PC-3 (cell line): ENCODE data around the gene UROC1. TPM values are rescaled to one million over a fixed set of nuclear protein-coding genes. Genes with fewer than 3 reads are reported as not detected.

Experiments
- ATAC-seq: fragments of 200-7000 bp; cut with Tn5 transposase; 2 replicates; pipeline ENCODE4 v1.9.1; 2020; ENCODE audit warnings: mild to moderate bottlenecking, moderate library complexity
- BruUV-seq: library from RNA; stranded (reverse); fragments of 400-500 nt; replicated peaks from 2 replicates; lab custom pipeline; 2021; lab: Mats Ljungman, UMichigan
- CTCF ChIA-PET: fragments of 300-600 bp; sonication (Branson Sonifier 250); formaldehyde crosslinking; loops from one replicate; lab custom pipeline; 2022; ENCODE audit warnings: antibody characterized with exemption; lab: Charles Lee
- POLR2A ChIA-PET: fragments of 300-600 bp; sonication (Branson Sonifier 250); formaldehyde crosslinking; loops from one replicate; lab custom pipeline; 2022; ENCODE audit warnings: antibody characterized with exemption; ENCODE audit not compliant: unreplicated experiment; lab: Charles Lee
- DNase-seq: peaks from one replicate; pipeline ENCODE4 v3.0.0-alpha.2; 2015
- H2AFZ ChIP-seq: fragments of 300-600 bp; sonication (generic); 2 replicates; pipeline ENCODE4 v1.6.0; 2016; ENCODE audit warnings: antibody characterized with exemption, low read length
- H3F3A ChIP-seq: fragments of 300-600 bp; sonication (generic); one replicate; pipeline ENCODE4 v1.6.0; 2017; ENCODE audit warnings: antibody characterized with exemption, low read length, control low read depth, mild to moderate bottlenecking; ENCODE audit not compliant: unreplicated experiment
- H3K27ac ChIP-seq: fragments of 300-600 bp; sonication (generic); 2 replicates; pipeline ENCODE4 v1.5.1; 2016; ENCODE audit warnings: mild to moderate bottlenecking, low read length
- H3K27me3 ChIP-seq: fragments of 300-600 bp; sonication (generic); 2 replicates; pipeline ENCODE4 v1.6.1; 2016; ENCODE audit warnings: low read length, mixed read lengths
- H3K36me3 ChIP-seq: fragments of 300-600 bp; sonication (generic); 2 replicates; pipeline ENCODE4 v1.6.1; 2016; ENCODE audit warnings: low read depth, mixed run types, low read length, mixed read lengths
- H3K4me1 ChIP-seq: fragments of 300-600 bp; sonication (generic); 2 replicates; pipeline ENCODE4 v1.5.1; 2016; ENCODE audit warnings: low read length; ENCODE audit not compliant: insufficient read depth
- H3K4me2 ChIP-seq: fragments of 300-600 bp; sonication (generic); 2 replicates; pipeline ENCODE4 v1.6.0; 2016; ENCODE audit warnings: low read length
- H3K4me3 ChIP-seq: fragments of 300-600 bp; sonication (generic); 2 replicates; pipeline ENCODE4 v1.5.1; 2016; ENCODE audit warnings: mild to moderate bottlenecking, low read length, mixed read lengths
- H3K79me2 ChIP-seq: fragments of 300-600 bp; sonication (generic); 2 replicates; pipeline ENCODE4 v1.6.1; 2017; ENCODE audit warnings: low read length, mixed read lengths
- H3K9ac ChIP-seq: fragments of 300-600 bp; sonication (generic); 2 replicates; pipeline ENCODE4 v1.6.0; 2016; ENCODE audit warnings: mild to moderate bottlenecking, low read length
- H3K9me2 ChIP-seq: fragments of 300-600 bp; sonication (generic); replicated peaks from 2 replicates; pipeline ENCODE4 v1.6.1; 2016; ENCODE audit warnings: mixed run types, low read length, mixed read lengths
- H3K9me3 ChIP-seq: fragments of 300-600 bp; sonication (generic); 2 replicates; pipeline ENCODE4 v1.6.1; 2016; ENCODE audit warnings: low read length, mixed read lengths
- H4K20me1 ChIP-seq: fragments of 300-600 bp; sonication (generic); 2 replicates; pipeline ENCODE4 v1.6.1; 2016; ENCODE audit warnings: low read length, mixed read lengths
- EZH2 ChIP-seq: fragments of 300-600 bp; sonication (generic); IDR thresholded peaks from one replicate; pipeline ENCODE4 v1.6.1; 2017; ENCODE audit warnings: antibody characterized with exemption, mild to moderate bottlenecking, low read length; ENCODE audit not compliant: unreplicated experiment
- EZH2phosphoT487 ChIP-seq: fragments of 300-600 bp; sonication (generic); IDR thresholded peaks from 2 replicates; pipeline ENCODE4 v1.6.1; 2018; ENCODE audit warnings: mild to moderate bottlenecking, antibody characterized with exemption, low read length, borderline replicate concordance
- intact Hi-C: fragments of 100-400 bp; cut with micrococcal nuclease; formaldehyde crosslinking; loops from 2 replicates; pipeline ENCODE4 v1.9.0; 2023
- total RNA-seq: library from RNA; depleted of rRNA; stranded (reverse); fragments of >200 nt; gene quantifications from 2 replicates; pipeline ENCODE4 v1.2.3, GENCODE V29; 2014
- TF ChIP-seq, protein P1 (sequence below): fragments of 300-600 bp; sonication (generic); conservative IDR thresholded peaks from 2 replicates; pipeline ENCODE4 v1.5.1; 2017; ENCODE audit warnings: antibody characterized with exemption, low read depth, mild to moderate bottlenecking, low read length

Gene UROC1
- total RNA-seq, 1 experiment from 2014 or later, result not detected

DNA sequence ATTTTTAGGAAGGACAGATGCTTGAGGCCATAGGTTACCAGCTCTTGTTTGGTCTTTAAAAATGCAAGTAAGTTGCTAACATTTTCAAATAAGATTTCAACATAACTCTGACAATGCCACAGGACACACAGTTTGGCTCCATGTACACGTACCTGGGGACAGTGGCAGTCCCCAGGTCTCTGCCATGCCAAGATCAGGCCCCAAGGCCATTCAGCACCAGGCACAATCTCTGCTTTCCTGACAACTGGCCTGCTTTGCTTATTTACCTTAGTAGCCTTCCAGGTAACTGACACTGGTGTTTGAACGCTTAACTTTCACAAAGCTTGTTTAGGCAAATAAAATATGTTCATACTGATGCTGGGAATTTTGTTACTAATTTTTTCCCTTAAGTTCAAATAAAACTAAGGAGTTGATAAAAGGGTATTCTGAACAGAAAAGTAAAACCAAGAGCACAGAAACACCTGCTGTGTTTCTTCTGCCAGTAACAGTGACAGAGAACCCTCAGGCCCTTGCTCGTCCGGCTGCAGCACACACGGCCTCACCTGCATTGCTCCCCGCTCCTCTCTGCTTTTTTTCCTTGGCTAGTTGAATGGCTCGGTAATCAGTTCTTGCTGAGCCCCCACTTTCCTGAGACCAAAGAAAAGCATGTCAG is 58.3 kb downstream of the UROC1 start:
- POLR2A ChIA-PET, result no interaction called here
- Histone ChIP-seq H3K4me1 (no peaks in the 10 kb centered on the region), H3K9ac (no peak overlapping the region), H3K79me2 (no peaks in the 10 kb centered on the region), H3F3A (no peaks in the 10 kb centered on the region), H3K27ac (no peak overlapping the region), H4K20me1 (no peaks in the 10 kb centered on the region), H3K9me2 (no peaks in the 10 kb centered on the region), H3K4me3 (no peak overlapping the region), H2AFZ (no peak overlapping the region), H3K27me3 (no peaks in the 10 kb centered on the region), H3K9me3 (no peaks in the 10 kb centered on the region), H3K36me3 (peaks cover 19% of the 10 kb centered on the region), H3K4me2 (no peak overlapping the region)
- BruUV-seq, result no TSS peak
- no peak for ATAC-seq
- CTCF ChIA-PET, result no interaction called here
- DNase-seq, result no peak
- intact Hi-C loops, result no loop called here
- TF ChIP-seq EZH2phosphoT487, result no peak
- TF ChIP-seq EZH2, result no peak
- TF ChIP-seq, protein P1, sequence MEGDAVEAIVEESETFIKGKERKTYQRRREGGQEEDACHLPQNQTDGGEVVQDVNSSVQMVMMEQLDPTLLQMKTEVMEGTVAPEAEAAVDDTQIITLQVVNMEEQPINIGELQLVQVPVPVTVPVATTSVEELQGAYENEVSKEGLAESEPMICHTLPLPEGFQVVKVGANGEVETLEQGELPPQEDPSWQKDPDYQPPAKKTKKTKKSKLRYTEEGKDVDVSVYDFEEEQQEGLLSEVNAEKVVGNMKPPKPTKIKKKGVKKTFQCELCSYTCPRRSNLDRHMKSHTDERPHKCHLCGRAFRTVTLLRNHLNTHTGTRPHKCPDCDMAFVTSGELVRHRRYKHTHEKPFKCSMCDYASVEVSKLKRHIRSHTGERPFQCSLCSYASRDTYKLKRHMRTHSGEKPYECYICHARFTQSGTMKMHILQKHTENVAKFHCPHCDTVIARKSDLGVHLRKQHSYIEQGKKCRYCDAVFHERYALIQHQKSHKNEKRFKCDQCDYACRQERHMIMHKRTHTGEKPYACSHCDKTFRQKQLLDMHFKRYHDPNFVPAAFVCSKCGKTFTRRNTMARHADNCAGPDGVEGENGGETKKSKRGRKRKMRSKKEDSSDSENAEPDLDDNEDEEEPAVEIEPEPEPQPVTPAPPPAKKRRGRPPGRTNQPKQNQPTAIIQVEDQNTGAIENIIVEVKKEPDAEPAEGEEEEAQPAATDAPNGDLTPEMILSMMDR, result no peak

DNA sequence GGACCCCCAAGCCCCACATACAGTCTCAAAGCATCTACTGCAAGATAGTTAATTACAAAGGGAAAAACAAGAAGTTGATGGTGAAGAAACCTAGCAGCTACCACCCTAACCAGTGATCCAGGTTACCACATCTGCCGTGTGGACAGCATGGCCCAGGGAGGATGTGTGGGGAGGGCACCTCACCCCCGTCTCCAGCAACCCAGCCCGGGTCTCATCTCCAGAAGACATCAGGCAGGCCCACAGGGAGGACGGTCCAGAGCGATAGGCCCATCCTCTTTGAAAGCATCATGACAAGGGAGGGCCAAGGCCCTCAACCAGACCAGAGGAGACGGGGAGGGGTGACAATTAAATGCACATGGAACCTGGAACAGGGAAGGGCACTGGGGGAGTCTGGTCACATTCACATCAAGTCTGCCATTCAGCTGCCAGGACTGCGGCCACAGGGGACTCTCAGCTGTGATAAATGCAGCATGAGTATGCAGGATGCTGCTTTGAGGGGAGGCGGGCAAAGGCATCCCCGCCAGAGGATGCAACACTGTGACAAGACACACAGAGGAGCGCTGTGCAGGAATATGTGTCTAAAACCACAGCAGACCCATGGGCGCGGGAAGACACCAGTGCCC is 60.7 kb downstream of the UROC1 start:
- Histone ChIP-seq H3K79me2 (no peaks in the 10 kb centered on the region), H3K9me2 (no peaks in the 10 kb centered on the region), H3K36me3 (peaks cover 18% of the 10 kb centered on the region), H4K20me1 (no peaks in the 10 kb centered on the region), H3F3A (no peaks in the 10 kb centered on the region), H3K4me3 (no peak overlapping the region), H3K9me3 (no peaks in the 10 kb centered on the region), H3K4me1 (no peaks in the 10 kb centered on the region), H3K27ac (no peak overlapping the region), H2AFZ (no peak overlapping the region), H3K4me2 (no peak overlapping the region), H3K9ac (no peak overlapping the region), H3K27me3 (no peaks in the 10 kb centered on the region)
- no peak for DNase-seq
- TF ChIP-seq EZH2phosphoT487, result no peak
- TF ChIP-seq, protein P1, result no peak
- no peak for TF ChIP-seq EZH2
- intact Hi-C loops, result no loop called here
- no TSS peak for BruUV-seq
- ChIA-PET CTCF (no interaction called here), POLR2A (no interaction called here)
- no peak for ATAC-seq

DNA sequence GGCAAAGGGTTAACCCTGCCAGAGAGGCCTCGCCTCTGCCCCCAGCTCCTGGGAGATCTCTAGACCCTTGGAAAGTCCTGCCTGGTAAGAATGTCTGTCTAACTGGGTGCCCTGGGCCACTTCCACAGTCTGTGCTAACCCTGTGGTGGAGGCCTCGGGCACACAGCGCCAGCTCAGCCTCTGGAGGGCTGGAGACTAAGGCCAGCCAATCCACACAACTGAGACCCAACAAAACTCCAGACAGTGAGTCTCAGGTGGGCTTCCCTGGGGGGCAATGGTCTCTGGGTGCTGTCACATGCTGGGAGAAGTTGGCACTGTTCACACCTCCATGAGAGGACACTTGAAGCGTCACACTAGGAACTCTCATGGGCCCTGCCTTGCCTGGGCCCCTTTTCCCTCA is 61.4 kb downstream of the UROC1 start:
- H4K20me1 ChIP-seq, result no peaks in the 10 kb centered on the region
- no TSS peak for BruUV-seq
- H3K9me3 ChIP-seq, result no peaks in the 10 kb centered on the region
- no peaks in the 10 kb centered on the region for H3K27me3 ChIP-seq
- ChIA-PET CTCF (no interaction called here), POLR2A (no interaction called here)
- no peak overlapping the region for H2AFZ ChIP-seq
- H3K4me2 ChIP-seq, result no peak overlapping the region
- H3K36me3 ChIP-seq, result peaks cover 13% of the 10 kb centered on the region; the same call in 1 of the 2 replicates
- no peak overlapping the region for H3K4me3 ChIP-seq
- no peak overlapping the region for H3K27ac ChIP-seq
- no peak for DNase-seq
- no peaks in the 10 kb centered on the region for H3K4me1 ChIP-seq
- intact Hi-C loops, result no loop called here
- TF ChIP-seq, protein P1, result no peak
- TF ChIP-seq EZH2, result no peak
- TF ChIP-seq EZH2phosphoT487, result no peak
- H3F3A ChIP-seq, result no peaks in the 10 kb centered on the region
- no peak for ATAC-seq
- no peaks in the 10 kb centered on the region for H3K79me2 ChIP-seq
- H3K9ac ChIP-seq, result no peak overlapping the region
- H3K9me2 ChIP-seq, result no peaks in the 10 kb centered on the region
